HepG2 (cell line): ENCODE results near the gene RAB14. TPM values are rescaled to one million over a fixed set of nuclear protein-coding genes. Genes with fewer than 3 reads are reported as not detected.

Source experiments
- ATAC-seq: fragments of 200-7000 bp; cut with Tn5 transposase; 3 replicates; pipeline ENCODE4 v1.9.1; 2020; ENCODE audit warnings: mild to moderate bottlenecking, moderate library complexity
- BruUV-seq: library from RNA; stranded (reverse); fragments of 400-500 nt; replicated peaks from 2 replicates; lab custom pipeline; 2021; lab: Mats Ljungman, UMichigan
- CTCF ChIA-PET: fragments of 300-600 bp; formaldehyde crosslinking; extraction: SDS; loops from one replicate; lab custom pipeline; 2021; ENCODE audit warnings: low total read pairs, inconsistent platforms, low intra/inter-chr PET ratio; lab: Yijun Ruan, JAX
- POLR2A ChIA-PET: fragments of 350-600 bp; sonication (Branson Sonifier 250); formaldehyde crosslinking; loops from one replicate; lab custom pipeline; 2020; ENCODE audit warnings: antibody characterized with exemption, inconsistent platforms; lab: Yijun Ruan, JAX
- DNase-seq: peaks from one replicate; pipeline ENCODE4 v3.0.0-alpha.2; 2015; ENCODE audit warnings: low spot score
- FAIRE-seq: peaks from 3 replicates; lab custom pipeline; 2011; peaks lifted over from hg19 to GRCh38; lab: Jason Lieb, UNC
- H2AFZ ChIP-seq: one replicate; pipeline ENCODE4 v1.6.1; 2011; ENCODE audit warnings: low read length, inconsistent platforms
- H3K27ac ChIP-seq: fragments of 300-600 bp; 3 replicates; pipeline ENCODE4 v1.8.0; 2011; ENCODE audit warnings: mixed run types, mild to moderate bottlenecking, mixed read lengths, low read length, inconsistent platforms; ENCODE audit not compliant: insufficient read depth; ENCODE audit errors: extremely low read length
- H3K27me3 ChIP-seq, 2 experiments: fragments of 200-600 bp in 1 of 2; 2 replicates in 1 of 2; 3 replicates in 1 of 2; pipeline versions ENCODE4 v1.6.0 to v1.8.0; 2011; ENCODE audit warnings: low read length in 2 of 2, mild to moderate bottlenecking in 2 of 2, moderate library complexity in 2 of 2, inconsistent platforms in 1 of 2; ENCODE audit not compliant: insufficient read depth in 2 of 2, control insufficient read depth in 1 of 2
- H3K36me3 ChIP-seq, 2 experiments: fragments of 200-600 bp in 1 of 2; replicated peaks in 1 of 2; 2 replicates in 1 of 2; 3 replicates in 1 of 2; pipeline versions ENCODE4 v1.5.1 to v1.8.0; 2011; ENCODE audit warnings: low read length in 2 of 2, inconsistent platforms in 1 of 2; ENCODE audit not compliant: insufficient read depth in 2 of 2, control insufficient read depth in 1 of 2
- H3K4me1 ChIP-seq: 2 replicates; pipeline ENCODE4 v1.5.1; 2012; ENCODE audit warnings: low read length, inconsistent platforms; ENCODE audit not compliant: insufficient read depth
- H3K4me2 ChIP-seq: 2 replicates; pipeline ENCODE4 v1.6.0; 2011; ENCODE audit warnings: low read depth, low read length, inconsistent platforms
- H3K4me3 ChIP-seq, 3 experiments: fragments of 200-600 bp in 1 of 3; sonication (generic), shearing (Covaris generic) in 1 of 3; replicated peaks in 1 of 3; 2 replicates each; pipeline ENCODE4 v1.5.1; 2011 to 2016; ENCODE audit warnings: low read length in 3 of 3, inconsistent platforms in 2 of 3, low read depth in 2 of 3, mild to moderate bottlenecking in 2 of 3, control low read depth in 1 of 3, mixed read lengths in 1 of 3; ENCODE audit not compliant: insufficient read depth in 1 of 3
- H3K79me2 ChIP-seq: one replicate; pipeline ENCODE4 v1.6.1; 2011; ENCODE audit warnings: low read length, inconsistent platforms; ENCODE audit not compliant: insufficient read depth
- H3K9ac ChIP-seq: 2 replicates; pipeline ENCODE4 v1.6.0; 2011; ENCODE audit warnings: mild to moderate bottlenecking, low read depth, low read length, inconsistent platforms; ENCODE audit not compliant: insufficient read depth
- H3K9me3 ChIP-seq: 2 replicates; pipeline ENCODE4 v1.5.1; 2012; ENCODE audit warnings: mild to moderate bottlenecking, low read length
- H4K20me1 ChIP-seq: 2 replicates; pipeline ENCODE4 v1.6.0; 2011; ENCODE audit warnings: inconsistent platforms, mild to moderate bottlenecking, low read length, moderate library complexity; ENCODE audit not compliant: insufficient read depth
- ARID5B ChIP-seq: IDR thresholded peaks from 2 replicates; pipeline ENCODE4 v1.4.0; 2020; ENCODE audit warnings: mild to moderate bottlenecking, missing genetic modification reagents
- FOXC1 ChIP-seq: sonication (generic); formaldehyde crosslinking; IDR thresholded peaks from 2 replicates; pipeline ENCODE4 v1.8.0; 2022; ENCODE audit warnings: mild to moderate bottlenecking, missing genetic modification reagents, borderline replicate concordance
- MLLT10 ChIP-seq: sonication (generic); formaldehyde crosslinking; IDR thresholded peaks from 2 replicates; pipeline ENCODE4 v1.4.0; 2020; ENCODE audit warnings: missing genetic modification reagents
- NFIC ChIP-seq: IDR thresholded peaks from 2 replicates; pipeline ENCODE4 v1.6.1; 2012; ENCODE audit warnings: mild to moderate bottlenecking, low read length, inconsistent platforms
- ZBTB40 ChIP-seq, 2 experiments: fragments of 450-650 bp in 1 of 2; sonication (generic) in 1 of 2; formaldehyde crosslinking in 1 of 2; IDR thresholded peaks; 2 replicates each; pipeline versions ENCODE4 v1.6.1 to v1.8.0; 2016 to 2022; ENCODE audit warnings: antibody characterized with exemption in 1 of 2, mild to moderate bottlenecking in 1 of 2, missing genetic modification reagents in 1 of 2
- ZFAT ChIP-seq: sonication (generic); formaldehyde crosslinking; conservative IDR thresholded peaks from 2 replicates; pipeline ENCODE4 v1.8.1; 2023; ENCODE audit warnings: missing genetic modification reagents, inconsistent platforms
- ZMYM3 ChIP-seq: sonication (generic); formaldehyde crosslinking; IDR thresholded peaks from 2 replicates; pipeline ENCODE4 v1.5.1; 2020; ENCODE audit warnings: mild to moderate bottlenecking, missing genetic modification reagents
- ZNF205 ChIP-seq: IDR thresholded peaks from 2 replicates; pipeline ENCODE4 v1.6.1; 2018; ENCODE audit warnings: missing biosample characterization, missing genetic modification reagents
- WGBS: methylation state at CpG from one replicate; pipeline ENCODE4 v1.1.6; 2017; ENCODE audit warnings: low lambda C conversion rate; 5-methylcytosine and 5-hydroxymethylcytosine counted together
- in situ Hi-C: cut with HindIII; loops from 2 replicates; pipeline ENCODE4 v1.10.0; 2017; ENCODE audit warnings: low pct_unique_long_range_greater_than_20kb; ENCODE audit not compliant: extremely low pct_ligation_motif_present
- intact Hi-C: fragments of 100-400 bp; cut with micrococcal nuclease; formaldehyde crosslinking; loops from one replicate; pipeline ENCODE4 v1.10.0; 2022; ENCODE audit not compliant: unreplicated experiment
- polyA plus RNA-seq, 8 experiments: library from polyadenylated mRNA; depleted of rRNA in 3 of 8; stranded (reverse) in 7 of 8; unstranded in 1 of 8; fragments of >200 nt; fragmentation: Illumina TruSeq in 4 of 8; extraction: Trizol in 4 of 8; gene quantifications; 2 replicates each; pipeline versions ENCODE4 v1.2.1 to v1.2.3, GENCODE V29; 2011 to 2016; ENCODE audit warnings: low read depth in 4 of 8, missing spikeins in 1 of 8, mixed read lengths in 1 of 8; ENCODE audit not compliant: insufficient read depth in 1 of 8
- total RNA-seq, 5 experiments: library from RNA; depleted of rRNA; stranded (reverse); fragments of >200 nt; fragmentation: Illumina TruSeq; extraction: Trizol; gene quantifications; 2 replicates each; pipeline ENCODE4 v1.2.3, GENCODE V29; 2016; ENCODE audit warnings: low read depth in 1 of 5
- TF ChIP-seq, protein P1 (sequence below): sonication (generic); formaldehyde crosslinking; IDR thresholded peaks from 2 replicates; pipeline ENCODE4 v1.5.0; 2020; ENCODE audit warnings: missing genetic modification reagents

RAB14 gene
- total and polyA plus RNA-seq, 2 of the 13 experiments (the other 11 are each of a cell fraction or from before 2014, with no cell fraction given): 17.4 to 19.3 TPM

GRCh38 chr9:121200356-121200755, 1.3 kb downstream of the RAB14 start:
- peak overlapping the region; percentile 91 for H3K9ac ChIP-seq
- peak overlapping the region; percentile 88 to 93 (median 91) for H3K4me3 ChIP-seq
- ATAC-seq (no peak), DNase-seq (no peak), FAIRE-seq (no peak)
- H3K4me1 ChIP-seq: peaks cover 73% of the 10 kb centered on the region
- peak overlapping the region; percentile 89 for H3K4me2 ChIP-seq
- in situ Hi-C loops: no loop called here
- intact Hi-C loops: no loop called here
- peaks cover 66% of the 10 kb centered on the region for H3K79me2 ChIP-seq
- ChIA-PET CTCF (no interaction called here), POLR2A (interaction anchor here (2.4 kb wide), 1 partner anchor 12 kb away, joined by 18 read pairs; no protein-coding TSS in a partner anchor)
- H4K20me1 ChIP-seq: peaks cover 54% of the 10 kb centered on the region
- H3K27ac ChIP-seq: peak overlapping the region; percentile 81
- H3K27me3 ChIP-seq: no peaks in the 10 kb centered on the region; a peak in 1 of 5 replicates
- WGBS: 0% methylated on average over 4 of the region's 4 CpGs
- H3K9me3 ChIP-seq: no peaks in the 10 kb centered on the region
- no peak overlapping the region for H2AFZ ChIP-seq
- no peaks in the 10 kb centered on the region for H3K36me3 ChIP-seq
- BruUV-seq: TSS peak; percentile 50
- TF ChIP-seq ZFAT (CRISPR knock-in tag) (no peak), MLLT10 (CRISPR knock-in tag) (no peak), ZBTB40 (IDR thresholded peaks at IDR 0.05) (no peak), ZBTB40 (CRISPR knock-in tag; IDR thresholded peaks at IDR 0.05) (no peak), ZNF205 (CRISPR knock-in tag) (no peak), NFIC (no peak), FOXC1 (CRISPR knock-in tag) (no peak), ZMYM3 (CRISPR knock-in tag) (no peak), ARID5B (no peak)
- TF ChIP-seq, protein P1, sequence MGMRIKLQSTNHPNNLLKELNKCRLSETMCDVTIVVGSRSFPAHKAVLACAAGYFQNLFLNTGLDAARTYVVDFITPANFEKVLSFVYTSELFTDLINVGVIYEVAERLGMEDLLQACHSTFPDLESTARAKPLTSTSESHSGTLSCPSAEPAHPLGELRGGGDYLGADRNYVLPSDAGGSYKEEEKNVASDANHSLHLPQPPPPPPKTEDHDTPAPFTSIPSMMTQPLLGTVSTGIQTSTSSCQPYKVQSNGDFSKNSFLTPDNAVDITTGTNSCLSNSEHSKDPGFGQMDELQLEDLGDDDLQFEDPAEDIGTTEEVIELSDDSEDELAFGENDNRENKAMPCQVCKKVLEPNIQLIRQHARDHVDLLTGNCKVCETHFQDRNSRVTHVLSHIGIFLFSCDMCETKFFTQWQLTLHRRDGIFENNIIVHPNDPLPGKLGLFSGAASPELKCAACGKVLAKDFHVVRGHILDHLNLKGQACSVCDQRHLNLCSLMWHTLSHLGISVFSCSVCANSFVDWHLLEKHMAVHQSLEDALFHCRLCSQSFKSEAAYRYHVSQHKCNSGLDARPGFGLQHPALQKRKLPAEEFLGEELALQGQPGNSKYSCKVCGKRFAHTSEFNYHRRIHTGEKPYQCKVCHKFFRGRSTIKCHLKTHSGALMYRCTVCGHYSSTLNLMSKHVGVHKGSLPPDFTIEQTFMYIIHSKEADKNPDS (CRISPR knock-in tag): no peak
